ENCODE results near the gene S100P.

Gene S100P

DNA sequence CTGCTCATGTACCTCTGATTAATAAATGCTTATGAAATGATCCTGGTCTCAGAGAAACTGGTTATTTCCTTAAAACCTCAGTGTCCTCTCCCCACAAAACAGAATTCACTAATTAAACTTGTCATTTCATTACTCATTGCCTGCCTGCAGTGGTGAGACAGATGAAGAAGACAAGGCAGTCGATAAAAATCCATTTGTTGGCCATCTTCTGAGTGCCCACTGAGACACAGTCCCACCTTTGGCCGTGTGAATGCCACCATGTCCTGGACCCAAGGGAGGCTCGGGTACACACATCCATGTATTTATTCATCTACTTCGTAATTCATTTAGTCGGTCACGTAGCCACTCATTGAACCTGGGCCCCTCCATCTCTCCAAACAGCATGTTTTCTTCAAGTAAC, 3.5 kb downstream of the S100P start:
- DNase-seq (ENCODE audit: low spot score) = no peak

DNA sequence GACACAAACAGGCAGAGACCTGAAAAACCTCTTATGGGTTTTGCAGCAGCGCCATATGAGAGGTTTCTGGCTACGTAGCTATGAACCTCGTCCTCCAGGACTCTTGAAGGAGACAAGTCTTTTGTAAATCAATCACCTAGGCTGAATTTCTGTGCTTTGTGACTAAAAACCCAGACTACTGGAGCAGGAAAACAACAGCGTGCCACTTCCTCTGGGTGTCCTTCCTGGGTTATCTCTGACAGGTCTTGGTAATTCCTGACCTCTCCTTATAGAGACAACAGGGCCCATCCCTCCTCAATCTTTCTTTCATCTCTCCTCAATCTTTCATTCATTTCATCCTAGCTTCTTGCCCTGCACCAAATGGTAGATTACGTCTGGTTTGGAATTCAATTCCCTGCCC, 5.7 kb downstream of the S100P start:
- DNase-seq (ENCODE audit: low spot score) = no peak

DNA sequence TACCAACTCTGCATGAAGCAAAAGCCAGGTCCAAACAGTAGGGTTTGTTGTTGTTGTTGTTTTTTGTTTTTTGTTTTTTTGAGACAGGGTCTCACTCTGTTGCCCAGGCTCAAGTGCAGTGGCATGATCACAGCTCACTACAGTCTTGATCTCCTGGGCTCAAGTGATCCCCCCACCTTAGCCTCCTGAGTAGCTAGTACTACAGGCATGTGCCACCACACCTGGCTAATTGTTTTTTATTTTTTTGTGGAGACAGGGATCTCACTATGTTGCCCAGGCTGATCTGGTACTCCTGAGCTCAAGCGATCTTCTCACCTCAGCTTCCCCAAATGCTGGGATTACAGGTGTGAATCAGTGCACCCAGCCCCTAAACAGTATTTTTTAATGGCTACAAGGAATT, 6.2 kb downstream of the S100P start:
- DNase-seq (ENCODE audit: low spot score) = no peak

DNA sequence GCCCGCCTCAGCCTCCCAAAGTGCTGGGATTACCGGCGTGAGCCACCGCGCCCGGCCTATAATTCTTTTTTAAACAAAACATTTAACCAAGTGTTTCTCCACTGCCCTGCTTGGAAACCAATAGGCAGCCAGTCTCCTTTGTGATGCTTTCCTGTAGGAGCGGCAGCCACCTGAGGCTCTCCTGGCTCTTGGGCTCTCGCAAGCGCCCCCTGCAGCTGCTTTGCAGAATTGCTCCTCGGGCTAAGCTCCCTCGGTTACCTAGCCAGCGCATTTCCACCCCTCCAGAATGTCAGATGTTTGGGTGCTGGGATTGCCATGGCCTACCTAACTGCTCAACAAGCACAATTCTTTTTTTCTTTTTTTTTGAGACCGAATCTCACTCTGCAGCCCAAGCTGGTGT, 7.7 kb downstream of the S100P start:
- no peak for DNase-seq (ENCODE audit: low spot score)

DNA sequence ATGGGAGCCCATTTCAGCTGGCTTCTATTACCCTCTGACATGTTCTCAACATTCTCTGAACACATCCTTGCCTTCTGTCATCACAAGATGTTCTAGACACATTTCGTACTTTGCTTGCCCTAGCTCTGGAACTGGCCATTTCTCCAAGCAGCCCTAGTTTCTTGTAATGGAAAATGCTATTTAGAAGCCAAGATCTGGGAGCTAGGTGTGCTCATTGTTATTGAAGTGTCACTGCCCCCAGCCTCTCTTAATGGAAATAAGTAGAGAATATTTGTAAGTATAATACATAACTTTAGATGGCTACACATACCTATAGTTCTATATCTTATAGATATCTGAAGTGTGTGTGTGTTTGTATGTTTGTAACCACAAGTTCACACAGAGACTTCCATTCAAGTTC, 9.1 kb downstream of the S100P start:
- no peak for DNase-seq (ENCODE audit: low spot score)

DNA sequence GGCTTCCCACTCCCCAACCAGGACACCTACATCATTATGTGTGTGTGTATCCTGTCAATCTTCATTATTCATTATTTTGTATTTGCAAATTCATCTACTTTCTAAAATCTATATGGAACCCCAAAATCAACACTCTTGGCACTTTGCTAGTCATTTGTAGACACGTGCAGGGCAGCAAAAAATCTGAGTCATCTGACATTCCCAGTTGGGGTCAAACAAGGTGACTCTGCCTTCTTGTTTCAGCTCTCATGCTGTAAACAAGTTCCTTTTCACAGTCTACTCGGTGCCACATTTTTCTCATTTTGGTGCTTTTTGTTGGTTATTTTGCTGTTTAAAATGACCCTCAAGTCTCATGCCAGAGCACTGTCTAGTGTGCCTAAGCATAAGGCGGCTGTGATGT, 10.1 kb downstream of the S100P start:
- DNase-seq (ENCODE audit: low spot score) = no peak

DNA sequence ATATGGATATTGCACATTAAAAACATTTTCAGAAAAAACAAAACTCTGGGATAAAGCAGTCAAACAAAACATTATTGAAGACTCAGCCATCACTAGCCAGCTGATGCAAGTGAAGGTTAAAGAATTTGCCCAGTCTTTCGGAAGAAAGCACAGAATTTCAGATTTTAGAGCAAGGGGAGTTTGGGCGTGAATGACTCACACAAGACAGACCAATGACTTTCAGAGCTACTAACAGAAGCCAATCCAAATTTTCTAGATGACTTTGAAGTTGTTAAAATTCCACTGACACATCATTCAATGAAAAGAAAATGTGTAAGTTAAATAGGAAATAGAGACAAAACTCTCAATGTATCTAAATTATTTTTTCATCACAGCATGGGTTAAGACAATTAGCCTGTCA, 12.0 kb downstream of the S100P start:
- no peak for DNase-seq (ENCODE audit: low spot score)

DNA sequence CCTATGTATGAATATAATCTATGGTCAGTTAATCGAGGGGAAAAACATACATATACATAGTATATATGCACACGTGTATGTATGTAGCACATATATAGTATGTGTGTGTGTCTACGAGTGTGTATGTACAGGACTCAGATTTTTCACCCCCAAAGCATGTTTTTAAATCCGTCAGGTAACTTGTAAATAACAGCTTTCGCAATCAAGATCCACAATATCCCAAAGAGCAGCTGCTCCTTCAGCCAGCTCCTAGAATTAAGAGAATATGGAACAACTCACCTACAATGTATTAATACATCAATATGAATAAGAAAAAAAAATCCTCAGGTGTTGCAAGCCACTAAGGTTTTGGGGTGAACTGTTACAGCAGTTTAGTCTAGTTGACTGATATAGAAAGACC, 12.5 kb downstream of the S100P start:
- no peak for DNase-seq (ENCODE audit: low spot score)

DNA sequence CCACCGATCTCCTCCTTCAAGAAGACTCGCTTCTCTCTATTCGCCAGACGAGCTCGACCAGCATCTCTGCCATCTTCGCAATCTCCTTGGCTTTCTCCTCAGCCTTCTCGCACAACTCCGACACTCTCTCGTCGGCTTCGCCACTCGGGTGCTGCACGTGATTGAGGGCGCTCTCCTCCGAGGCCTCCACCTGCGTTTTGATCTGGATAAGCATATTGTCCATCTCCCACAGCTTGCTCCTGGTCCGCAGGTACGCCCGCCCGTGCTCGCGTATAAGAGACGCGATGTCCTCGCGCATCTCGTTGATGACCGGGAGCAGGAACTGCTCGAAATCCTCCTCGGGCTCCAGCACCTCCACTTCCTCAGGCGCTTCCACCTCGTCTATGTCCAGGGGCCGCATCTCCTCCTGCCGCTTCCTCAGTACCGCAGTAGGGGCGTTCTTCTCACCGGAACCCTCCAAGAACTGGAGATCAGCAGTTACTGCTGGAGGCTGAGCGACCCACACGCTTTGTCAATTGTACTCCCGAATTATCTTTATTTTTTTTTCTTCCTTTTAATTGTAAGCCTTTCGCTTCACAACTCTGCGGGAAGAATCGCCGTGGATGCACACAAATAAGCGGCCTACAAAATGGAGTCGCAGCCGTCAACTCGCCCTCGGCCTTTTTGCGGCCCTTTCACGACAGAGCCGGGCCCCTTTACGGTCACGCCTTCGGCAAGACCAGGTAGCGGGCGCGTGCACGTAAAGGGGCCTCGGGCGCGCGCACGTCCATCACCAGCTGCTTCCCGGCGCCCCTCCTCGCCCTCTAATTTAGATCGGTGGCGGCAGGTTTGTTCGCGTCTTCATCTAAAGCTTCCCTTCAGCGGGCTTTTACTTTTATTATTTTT, 15.8 kb downstream of the S100P start, which contains the start of gene MRFAP1L1:
MRFAP1L1 (minus strand) TSS at position 636 of the 885 bp plus-strand sequence; CDS start at position 400, 236 bp downstream.
- peak; percentile 95 for DNase-seq (ENCODE audit: low spot score)

DNA sequence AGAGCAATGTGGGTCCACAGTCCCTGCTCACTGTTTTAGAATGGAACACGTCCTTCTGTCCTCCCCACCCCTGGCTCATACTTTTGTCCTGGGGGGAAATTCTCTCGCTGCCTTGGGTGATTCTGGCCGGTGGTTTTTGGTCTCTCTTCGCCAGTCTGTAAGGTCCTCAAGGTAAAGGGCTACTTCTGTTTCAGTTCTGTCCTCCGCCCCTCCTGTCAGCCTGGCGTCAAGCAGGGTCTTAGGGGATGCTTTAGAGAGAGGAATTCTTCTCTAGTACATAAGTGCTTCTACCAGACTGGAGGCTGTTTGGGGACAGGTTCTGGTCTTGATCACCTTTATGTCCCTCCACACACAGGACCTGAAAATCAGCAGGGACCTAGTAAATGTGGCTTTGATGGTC, 16.6 kb downstream of the S100P start:
- no peak for DNase-seq (ENCODE audit: low spot score)

DNA sequence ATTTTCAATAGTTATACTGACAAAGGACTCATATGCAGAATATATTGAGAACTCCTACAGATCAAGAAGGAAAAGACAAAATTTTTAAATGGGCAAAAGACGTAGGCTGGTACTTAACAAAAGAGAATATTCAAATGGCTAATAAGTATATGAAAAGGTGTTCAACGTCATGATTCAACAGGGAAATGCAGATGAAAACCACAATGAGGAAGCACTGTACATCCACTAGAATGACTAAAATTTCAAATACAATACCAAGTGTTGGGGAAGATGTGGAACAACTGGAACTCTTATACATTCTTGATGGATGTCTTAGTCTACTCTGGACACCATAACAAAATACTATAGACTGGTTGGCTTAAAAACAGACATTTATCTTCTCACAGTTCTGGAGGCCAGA, 17.3 kb downstream of the S100P start:
- no peak for DNase-seq (ENCODE audit: low spot score)

DNA sequence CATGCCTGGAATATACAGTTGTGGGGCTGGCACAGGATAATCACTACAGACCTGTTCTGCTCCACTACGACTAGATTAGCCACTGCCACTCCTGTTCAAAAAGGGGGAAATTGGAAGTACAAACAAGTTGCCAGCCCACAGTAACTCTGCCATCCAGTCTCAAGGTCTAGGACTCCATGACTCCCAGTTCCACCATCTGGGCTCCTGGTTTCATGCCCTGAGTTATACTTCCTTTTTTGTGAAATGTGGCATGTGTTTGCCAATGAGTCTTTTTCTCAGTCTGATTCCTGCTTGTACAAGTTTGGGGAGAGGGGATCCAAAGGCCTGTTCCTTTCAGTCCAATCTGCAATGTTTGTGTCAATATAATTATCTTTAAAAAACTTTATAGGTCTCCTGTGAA, 21.3 kb downstream of the S100P start:
- DNase-seq (ENCODE audit: low spot score) = no peak

DNA sequence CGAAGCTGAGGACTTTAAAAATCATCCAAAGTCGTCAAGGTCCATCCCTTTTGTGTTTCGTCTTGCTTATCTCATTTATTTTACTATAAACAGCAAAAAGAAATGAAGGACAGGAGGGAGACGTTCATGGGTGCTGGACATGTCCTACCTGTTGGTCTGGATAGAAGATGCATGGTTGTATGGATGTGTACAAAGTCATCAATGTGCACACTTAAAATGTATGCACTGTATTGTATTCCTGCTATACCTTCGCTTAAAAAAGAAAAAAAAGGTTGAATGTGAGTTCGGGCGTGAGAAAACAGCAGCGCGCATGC, 22.0 kb downstream of the S100P start:
- no peak for DNase-seq (ENCODE audit: low spot score)

DNA sequence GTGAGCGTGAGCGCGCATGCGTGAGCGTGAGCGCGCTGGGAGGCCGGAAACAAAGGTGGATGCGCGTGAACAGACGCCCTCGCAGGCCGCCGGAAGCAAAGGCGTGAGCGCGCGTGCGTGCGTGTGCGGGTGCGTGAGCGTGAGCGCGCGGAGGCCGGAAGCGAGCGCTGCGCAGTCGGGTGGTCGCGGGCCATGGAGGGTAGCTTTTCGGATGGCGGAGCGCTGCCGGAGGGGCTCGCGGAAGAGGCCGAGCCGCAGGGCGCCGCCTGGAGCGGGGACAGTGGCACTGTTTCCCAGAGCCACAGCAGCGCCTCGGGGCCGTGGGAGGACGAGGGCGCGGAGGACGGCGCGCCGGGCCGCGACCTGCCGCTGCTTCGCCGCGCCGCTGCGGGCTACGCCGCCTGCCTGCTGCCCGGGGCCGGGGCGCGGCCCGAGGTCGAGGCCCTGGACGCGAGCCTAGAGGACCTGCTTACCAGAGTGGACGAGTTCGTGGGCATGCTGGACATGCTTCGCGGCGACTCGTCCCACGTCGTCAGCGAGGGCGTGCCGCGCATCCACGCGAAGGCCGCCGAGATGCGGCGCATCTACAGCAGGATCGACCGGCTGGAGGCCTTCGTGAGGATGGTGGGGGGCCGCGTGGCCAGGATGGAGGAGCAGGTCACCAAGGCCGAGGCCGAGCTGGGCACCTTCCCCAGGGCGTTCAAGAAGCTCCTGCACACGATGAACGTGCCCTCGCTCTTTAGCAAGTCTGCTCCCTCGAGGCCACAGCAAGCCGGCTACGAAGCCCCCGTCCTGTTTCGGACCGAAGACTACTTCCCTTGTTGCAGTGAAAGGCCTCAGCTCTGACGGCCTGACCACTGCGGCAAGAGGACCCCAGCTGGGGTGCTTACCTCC, 22.6 kb downstream of the S100P start, which contains the start of gene BLOC1S4:
BLOC1S4 (plus strand) TSS at position 157 of the 894 bp plus-strand sequence; CDS start at position 193, 36 bp downstream.
- DNase-seq (ENCODE audit: low spot score) = peak; percentile 95

DNA sequence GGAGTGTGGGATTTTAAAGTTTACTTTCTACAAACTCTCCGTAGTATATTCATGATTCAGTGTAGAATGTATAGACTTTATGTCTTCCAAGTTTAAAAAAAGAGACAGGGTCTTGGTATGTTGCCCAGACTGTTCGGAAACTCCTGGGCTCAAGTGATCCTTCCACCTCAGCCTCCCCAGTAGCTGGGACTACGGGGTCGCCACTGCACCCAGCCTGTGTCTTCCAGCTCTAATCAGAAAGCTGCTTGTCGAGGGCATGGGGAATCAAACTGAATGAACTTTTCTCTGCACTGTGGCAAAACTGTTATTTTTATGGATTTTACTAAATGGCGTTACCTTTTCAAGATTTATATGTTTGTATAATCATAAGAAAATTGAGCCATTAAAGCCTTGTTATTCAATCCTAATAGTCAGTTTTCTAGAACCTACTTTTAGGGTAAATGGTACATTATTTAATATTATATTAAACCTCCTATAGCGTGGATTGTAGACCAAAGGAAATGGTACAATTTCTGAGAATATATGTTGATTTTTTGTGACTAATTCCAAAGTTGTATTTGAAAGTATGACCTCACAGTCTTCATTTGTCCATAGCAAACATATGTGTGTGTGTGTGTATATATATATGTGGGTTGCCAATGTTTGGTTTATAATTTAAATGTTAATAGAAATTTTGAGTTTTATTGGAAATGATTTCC, 23.4 kb downstream of the S100P start:
- DNase-seq (ENCODE audit: low spot score) = no peak

DNA sequence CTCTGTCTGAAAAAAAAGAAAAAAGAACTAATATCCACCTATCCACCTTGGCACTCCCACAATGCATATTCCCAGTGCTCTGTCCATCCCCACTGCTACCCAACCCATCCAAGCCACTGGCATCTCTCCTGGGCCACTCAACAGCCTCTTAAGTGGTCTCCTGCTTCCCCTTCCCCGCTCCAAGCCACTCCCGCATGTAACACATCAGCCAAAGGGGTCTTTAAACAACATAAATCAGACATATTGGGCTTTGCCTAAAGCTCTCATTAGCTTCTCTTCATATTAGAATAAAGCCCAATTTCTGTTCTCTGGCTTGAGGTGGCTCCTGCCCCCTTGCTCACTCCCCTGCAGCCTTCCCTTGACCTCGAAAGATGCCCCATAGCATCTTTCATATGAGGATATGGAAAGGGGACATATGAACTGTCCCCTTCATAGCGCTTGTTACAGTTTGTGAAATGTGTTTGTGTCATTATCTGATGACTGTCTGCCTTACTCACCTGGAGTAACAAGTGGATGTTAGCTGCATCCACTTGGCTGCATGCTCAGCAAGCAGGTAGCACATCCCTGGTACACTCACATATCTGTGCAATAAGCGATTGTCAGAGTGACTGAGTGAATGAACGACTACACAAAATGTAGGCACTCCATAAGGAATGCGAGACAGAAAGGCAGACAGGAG, 25.4 kb downstream of the S100P start:
- no peak for DNase-seq (ENCODE audit: low spot score)

DNA sequence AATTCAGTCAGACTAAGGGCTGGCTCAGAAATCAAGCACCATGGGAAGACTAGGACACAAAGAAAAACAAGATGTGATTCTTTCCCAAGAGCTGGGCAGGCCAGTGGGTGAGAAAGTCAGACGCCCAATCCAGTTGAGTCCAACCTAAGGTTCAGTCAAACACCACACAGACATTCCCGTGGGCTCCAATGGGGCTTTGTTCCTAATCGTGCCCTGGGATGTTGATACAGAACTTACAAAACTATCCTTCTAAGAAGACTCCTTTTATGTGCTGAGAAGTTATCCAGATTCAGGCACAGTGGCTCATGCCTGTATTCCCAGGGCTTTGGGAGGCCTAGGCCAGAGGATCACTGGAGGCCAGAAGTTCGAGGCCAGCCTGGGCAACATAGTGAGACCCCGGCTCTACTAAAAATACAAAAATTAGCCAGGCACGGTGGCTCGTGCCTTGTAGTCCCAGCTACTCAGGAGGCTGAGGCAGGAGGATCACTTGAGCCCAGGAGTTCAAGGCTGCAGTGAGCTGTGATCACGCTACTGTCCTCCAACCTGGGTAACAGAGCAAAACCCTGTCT, 26.0 kb downstream of the S100P start:
- DNase-seq (ENCODE audit: low spot score) = no peak

DNA sequence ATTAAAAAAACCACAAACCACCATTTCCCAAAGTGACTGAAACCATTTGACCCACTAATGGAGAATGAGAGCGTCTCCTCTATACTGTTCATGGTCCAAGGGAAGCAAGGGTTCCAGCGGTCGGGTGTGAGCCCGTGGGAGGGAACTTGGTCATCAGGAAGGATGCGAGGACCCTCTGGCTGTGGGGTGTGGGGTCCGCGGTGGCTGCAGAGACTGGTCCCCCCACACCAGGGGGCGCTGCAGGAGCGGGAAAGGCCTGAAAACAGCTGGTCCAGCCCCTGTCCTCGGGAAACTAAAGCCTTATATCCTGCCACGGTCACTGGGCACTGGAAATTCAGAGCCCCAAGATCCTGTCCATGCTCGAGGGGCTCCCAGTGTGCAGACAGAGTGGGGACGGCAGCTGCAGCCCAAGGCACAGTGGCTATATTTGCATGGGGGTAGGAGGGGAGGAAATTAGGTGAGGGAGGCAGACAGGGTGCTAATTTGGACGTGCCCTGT, 26.6 kb downstream of the S100P start:
- DNase-seq (ENCODE audit: low spot score) = peak; percentile 86

DNA sequence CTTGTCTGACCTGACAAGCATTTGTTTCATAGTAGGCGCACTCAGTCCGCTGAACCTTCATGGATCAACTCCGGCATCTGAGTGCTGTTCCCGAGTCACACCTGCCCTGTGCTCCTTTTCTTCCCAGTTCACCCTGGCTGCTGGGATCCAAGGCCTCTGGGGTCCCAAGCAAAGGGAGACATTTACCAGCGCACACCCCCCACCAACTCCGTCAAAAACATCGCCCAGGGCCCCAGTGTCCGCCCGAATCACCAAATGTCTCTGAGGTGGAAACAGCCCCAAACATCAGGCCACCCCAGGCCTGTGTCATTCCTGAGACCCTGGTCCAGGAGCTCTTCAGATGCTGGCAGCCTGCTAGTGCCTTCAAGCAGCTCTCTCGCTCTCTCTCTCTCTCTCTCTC, 27.4 kb downstream of the S100P start:
- no peak for DNase-seq (ENCODE audit: low spot score)

DNA sequence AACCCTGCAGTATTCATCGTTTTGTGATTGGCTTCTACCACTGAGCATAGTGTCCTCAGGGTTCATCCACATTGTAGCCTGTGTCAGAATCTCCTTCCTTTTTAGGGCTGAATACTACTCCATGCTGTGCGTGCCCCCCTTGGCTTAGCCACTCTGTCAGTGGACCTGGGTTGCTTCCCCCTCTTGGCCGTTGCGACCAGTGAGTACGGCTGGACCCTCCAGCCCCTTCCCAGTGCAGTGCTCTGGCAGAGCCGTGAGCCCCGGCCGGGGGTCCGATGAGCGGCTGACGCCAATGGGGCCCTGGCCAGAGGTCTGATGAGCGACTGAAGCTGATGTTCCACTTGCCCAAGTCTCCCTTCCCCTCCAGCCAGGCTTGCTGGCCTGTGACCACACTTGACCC, 29.2 kb downstream of the S100P start:
- no peak for DNase-seq (ENCODE audit: low spot score)

DNA sequence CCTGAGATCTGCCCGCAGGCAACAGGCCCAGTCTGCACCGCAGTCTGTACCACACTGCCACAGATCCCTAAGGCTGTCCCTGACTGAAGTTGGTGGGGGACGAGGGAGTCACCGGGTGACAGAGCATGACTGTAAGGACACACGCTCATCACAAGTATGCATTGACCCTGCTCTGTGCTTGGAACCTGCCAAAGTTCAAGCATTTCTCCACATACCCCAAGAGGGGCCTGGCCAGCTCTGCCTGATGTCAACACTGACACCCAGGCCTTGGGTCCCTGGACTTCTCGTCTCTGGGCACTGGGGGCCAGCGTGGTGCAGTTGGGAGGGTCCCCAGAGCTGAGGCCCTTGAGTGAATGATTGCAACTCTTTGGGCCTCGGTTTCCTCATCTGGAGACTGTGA, 30.2 kb downstream of the S100P start:
- no peak for DNase-seq (ENCODE audit: low spot score)
